Measurements from ENCODE around the gene CCDC6.
"Not testable (repeated sequence)": the region's sequence is repeated elsewhere in the genome, so short reads cannot be mapped to it uniquely, and the experiment has no call there.

The CCDC6 gene

GRCh38 chr10:59880019-59880717, 26.2 kb downstream of the CCDC6 start:
- H3K4me3 ChIP-seq (ENCODE audit: low read length): no peak overlapping the region; the same call in 1 of the 2 replicates
- no peak for TF ChIP-seq ZNF274 (IDR thresholded peaks at IDR 0.05; ENCODE audit: low read depth, low read length)

GRCh38 chr10:59879363-59879913, 26.9 kb downstream of the CCDC6 start:
- TF ChIP-seq ZNF274 (IDR thresholded peaks at IDR 0.05; ENCODE audit: low read depth, low read length): no peak

GRCh38 chr10:59878915-59879314, 27.4 kb downstream of the CCDC6 start:
- H3K4me3 ChIP-seq (ENCODE audit: low read length): no peak overlapping the region
- no peak for TF ChIP-seq ZNF274 (IDR thresholded peaks at IDR 0.05; ENCODE audit: low read depth, low read length)

More at GRCh38 chr10:59879363-59879913, 26.9 kb downstream of the CCDC6 start:
- no peak overlapping the region; the same call in 1 of the 2 replicates for H3K4me3 ChIP-seq (ENCODE audit: low read length)

GRCh38 chr10:59878289-59878688, 28.1 kb downstream of the CCDC6 start:
- TF ChIP-seq ZNF274 (IDR thresholded peaks at IDR 0.05; ENCODE audit: low read depth, low read length): no peak
- H3K4me3 ChIP-seq (ENCODE audit: low read length): no peak overlapping the region

- TF ChIP-seq ZNF274 (IDR thresholded peaks at IDR 0.05; ENCODE audit: low read depth, low read length): no peak
- H3K4me3 ChIP-seq (ENCODE audit: low read length): no peak overlapping the region
Observed at GRCh38 chr10:59877191-59877671, 29.1 kb downstream of the CCDC6 start.

GRCh38 chr10:59876695-59877094, 29.7 kb downstream of the CCDC6 start:
- no peak overlapping the region for H3K4me3 ChIP-seq (ENCODE audit: low read length)
- no peak for TF ChIP-seq ZNF274 (IDR thresholded peaks at IDR 0.05; ENCODE audit: low read depth, low read length)

GRCh38 chr10:59876208-59876607, 30.1 kb downstream of the CCDC6 start:
- H3K4me3 ChIP-seq (ENCODE audit: low read length): not testable (repeated sequence)

- TF ChIP-seq ZNF274 (IDR thresholded peaks at IDR 0.05; ENCODE audit: low read depth, low read length): no peak
- H3K4me3 ChIP-seq (ENCODE audit: low read length): no peak overlapping the region
Observed at GRCh38 chr10:59873896-59874295, 32.5 kb downstream of the CCDC6 start.

GRCh38 chr10:59872892-59873463, 33.4 kb downstream of the CCDC6 start:
- H3K4me3 ChIP-seq (ENCODE audit: low read length): no peak overlapping the region
- no peak for TF ChIP-seq ZNF274 (IDR thresholded peaks at IDR 0.05; ENCODE audit: low read depth, low read length)

- no peak for TF ChIP-seq ZNF274 (IDR thresholded peaks at IDR 0.05; ENCODE audit: low read depth, low read length)
Observed at GRCh38 chr10:59870152-59870551, 36.2 kb downstream of the CCDC6 start.

GRCh38 chr10:59869594-59869940, 36.8 kb downstream of the CCDC6 start:
- H3K4me3 ChIP-seq (ENCODE audit: low read length): no peak overlapping the region
- TF ChIP-seq ZNF274 (IDR thresholded peaks at IDR 0.05; ENCODE audit: low read depth, low read length): no peak

More at GRCh38 chr10:59870152-59870551, 36.2 kb downstream of the CCDC6 start:
- H3K4me3 ChIP-seq (ENCODE audit: low read length): no peak overlapping the region

GRCh38 chr10:59868696-59869593, 37.4 kb downstream of the CCDC6 start:
- no peak for TF ChIP-seq ZNF274 (IDR thresholded peaks at IDR 0.05; ENCODE audit: low read depth, low read length)
- H3K4me3 ChIP-seq (ENCODE audit: low read length): no peak overlapping the region

- no peak overlapping the region for H3K4me3 ChIP-seq (ENCODE audit: low read length)
- no peak for TF ChIP-seq ZNF274 (IDR thresholded peaks at IDR 0.05; ENCODE audit: low read depth, low read length)
Observed at GRCh38 chr10:59867590-59867989, 38.8 kb downstream of the CCDC6 start.

GRCh38 chr10:59865101-59865500, 41.3 kb downstream of the CCDC6 start:
- no peak for TF ChIP-seq ZNF274 (IDR thresholded peaks at IDR 0.05; ENCODE audit: low read depth, low read length)
- H3K4me3 ChIP-seq (ENCODE audit: low read length): no peak overlapping the region
